ENCODE results near the gene SERTAD3.
"Not testable (repeated sequence)": the region's sequence is repeated elsewhere in the genome, so short reads cannot be mapped to it uniquely, and the experiment has no call there.

Gene SERTAD3

DNA sequence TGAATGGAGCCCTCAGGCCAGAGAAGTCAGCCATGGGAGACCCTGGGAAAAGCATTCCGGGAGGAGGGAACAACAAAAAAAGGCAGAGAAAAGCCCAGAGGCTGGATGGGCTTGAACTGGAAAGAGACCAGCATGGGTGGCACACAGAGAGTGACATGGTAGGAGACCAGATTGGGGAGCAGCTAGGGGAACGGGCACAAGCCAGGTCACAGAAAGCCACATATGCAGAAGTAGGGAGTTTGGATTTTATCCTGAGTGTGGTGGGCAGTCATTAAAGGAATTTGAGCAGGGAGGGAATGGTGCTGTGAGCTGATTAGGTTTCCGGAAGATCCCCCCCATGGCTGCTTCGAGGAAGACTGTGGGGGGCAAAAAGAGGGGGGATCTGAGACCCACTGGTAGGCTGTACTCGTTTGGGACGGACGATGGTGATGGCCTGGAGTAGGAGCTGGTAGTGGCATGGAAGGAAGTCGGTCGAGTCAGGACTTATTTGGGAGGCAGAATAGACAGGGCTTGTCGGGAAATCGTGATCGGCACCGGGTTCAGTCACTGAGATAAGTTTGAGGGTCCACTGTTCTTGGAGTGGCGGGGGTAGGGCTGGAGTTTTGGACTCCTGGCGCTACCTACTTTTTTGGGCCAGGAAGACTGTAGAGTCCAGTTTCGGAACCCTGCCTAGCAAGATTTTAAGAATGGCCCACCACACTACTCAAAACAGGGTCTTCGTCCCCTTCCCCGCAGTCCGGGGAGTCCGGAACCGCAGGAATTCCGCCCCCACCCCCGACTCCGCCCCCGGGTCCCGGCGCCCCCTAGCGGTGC, 19.3 kb downstream of the SERTAD3 start:
- peak in 3 of 4 experiments; percentile 32 to 49 (median 48) for DNase-seq

DNA sequence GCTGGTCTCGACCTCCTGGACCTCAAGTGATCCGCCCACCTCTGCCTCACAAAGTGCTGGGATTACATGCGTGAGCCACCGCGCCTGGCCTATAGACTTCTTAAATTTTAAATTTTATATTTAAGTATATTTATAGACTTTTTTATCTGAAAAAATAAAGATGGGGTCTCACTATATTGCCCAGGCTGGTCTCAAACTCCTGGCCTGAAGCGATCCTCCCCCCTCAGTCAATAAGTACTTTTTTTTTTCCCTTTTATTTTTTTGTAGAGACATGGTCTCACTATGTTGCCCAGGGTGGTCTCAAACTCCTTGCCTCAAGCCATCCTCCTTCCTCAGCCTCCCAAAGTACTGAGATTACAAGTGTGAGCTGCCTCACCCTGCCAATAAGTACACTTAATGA, 20.2 kb downstream of the SERTAD3 start:
- DNase-seq, result no peak

DNA sequence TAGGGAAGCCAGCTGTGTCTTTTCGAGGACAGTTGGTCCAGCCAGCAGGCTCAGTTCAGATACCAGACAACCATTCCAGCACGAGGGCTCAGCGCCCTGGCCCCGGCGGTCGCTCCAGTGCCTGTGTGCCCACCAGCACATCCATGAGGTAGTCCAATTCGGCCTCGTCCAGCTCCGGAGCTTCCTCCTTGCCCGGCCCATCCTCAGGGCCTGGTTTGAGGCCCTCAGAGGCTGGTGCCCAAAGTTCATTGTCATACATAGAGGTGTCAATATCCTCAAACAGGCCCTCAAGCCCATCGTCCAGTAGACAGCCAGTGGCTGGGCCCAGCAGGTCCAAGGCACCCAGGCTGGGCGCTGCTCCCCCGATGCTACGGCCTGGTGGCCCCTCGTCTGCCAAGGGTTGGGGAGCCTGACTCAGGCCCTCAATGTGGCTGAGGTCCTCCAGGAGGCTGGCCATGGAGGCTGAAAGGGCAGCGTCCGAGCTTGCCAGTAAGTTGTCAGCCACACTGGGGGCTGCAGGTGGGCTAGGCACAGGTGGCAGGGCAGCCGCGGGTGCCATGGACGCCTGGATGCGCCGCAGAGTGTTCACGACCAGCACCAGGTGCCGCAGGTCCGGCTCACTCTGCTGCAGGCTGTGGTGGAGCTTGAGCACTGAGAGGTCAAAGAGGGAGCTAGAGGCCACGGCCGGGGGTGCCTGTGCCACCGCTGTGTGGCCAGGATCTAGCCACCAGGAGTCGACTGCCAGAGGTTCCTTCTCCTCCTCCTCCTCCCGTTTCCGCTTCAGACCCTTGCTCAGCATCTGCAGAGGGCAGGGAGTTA, 21.2 kb downstream of the SERTAD3 start:
- no peak for DNase-seq

DNA sequence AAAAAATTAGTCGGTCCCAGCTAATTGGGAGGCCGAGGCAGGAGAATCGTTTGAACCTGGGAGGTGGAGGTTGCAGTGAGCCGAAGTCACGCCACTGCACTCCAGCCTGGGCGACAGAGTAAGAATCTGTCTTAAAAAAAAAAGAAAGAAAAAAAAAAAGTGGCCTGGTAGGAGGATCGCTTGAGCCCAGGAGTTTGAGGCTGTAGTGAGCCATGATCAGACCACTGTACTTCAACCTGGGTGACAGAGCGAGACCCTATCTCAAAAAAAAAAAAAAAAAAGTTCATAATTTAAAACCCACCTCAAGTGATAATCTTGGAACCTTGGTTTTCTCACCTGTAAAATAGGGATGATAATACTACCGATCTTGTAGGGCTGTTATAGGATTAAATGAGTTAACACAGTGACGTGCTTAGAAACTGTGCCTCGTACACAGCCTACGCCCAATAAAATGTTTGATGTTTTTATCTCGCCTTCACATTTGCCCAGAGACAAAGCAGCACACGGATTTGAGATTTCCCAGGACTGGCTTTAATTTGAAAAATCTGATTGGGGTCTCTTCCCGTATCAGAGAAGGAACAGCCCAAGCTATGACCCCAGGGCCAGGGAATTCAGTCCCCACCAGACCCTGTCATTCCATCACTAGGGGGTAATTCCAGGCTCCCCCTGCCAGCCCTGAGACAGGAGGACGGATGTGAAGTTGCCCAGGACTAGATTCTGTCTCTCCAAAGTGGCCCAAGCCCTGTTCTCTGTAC, 22.0 kb downstream of the SERTAD3 start:
- DNase-seq, result no peak

DNA sequence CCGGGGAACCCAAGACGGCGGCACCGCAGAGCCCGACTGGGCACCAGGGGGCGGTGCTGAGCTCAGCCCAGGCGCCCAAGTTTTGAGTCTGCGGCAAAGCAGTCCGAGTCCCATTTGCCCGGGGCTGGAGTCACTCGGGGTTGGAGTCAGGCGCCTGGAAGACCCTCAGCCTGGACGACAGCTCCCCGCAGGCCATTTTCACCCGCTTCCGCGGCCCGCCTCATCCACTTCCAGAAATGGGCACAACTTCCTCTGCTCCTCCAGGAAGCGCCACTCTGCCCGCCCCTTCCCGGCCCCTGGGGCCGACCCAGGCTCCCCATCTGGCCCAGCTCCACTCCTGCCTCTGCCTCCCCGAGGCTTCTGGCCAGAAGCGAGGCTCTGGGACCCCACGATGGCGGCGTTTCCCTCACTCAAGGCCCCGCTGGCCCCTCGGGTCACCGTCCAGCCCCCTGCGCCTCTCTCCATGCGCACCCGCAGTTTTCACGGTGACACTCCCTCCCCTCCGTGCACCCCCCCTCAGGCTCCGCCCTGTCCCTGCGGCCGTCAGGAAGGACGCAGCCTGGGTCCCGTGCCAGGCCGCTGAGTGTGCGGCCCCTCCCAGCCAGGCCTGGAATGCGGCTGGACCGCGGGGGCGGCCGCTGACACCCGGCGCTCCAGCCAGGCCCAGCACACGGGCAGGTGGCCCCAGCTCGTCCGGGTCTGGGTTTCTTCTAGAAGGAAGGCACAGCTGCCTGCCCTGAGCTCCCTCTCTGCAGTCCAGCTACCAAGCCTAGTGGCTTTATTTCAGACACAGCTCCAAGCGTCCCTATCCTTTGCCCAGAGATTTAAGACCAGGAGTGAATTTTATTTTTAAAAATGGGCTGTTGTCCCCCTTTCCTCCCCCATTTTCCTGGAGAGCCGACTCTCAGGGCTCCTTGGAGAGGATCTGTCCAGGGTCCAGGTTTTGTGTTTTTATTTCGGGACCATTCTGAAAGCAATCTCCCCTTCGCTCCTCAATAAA, 23.1 kb downstream of the SERTAD3 start:
- DNase-seq, result peak; percentile 92 to 96 (median 94)

DNA sequence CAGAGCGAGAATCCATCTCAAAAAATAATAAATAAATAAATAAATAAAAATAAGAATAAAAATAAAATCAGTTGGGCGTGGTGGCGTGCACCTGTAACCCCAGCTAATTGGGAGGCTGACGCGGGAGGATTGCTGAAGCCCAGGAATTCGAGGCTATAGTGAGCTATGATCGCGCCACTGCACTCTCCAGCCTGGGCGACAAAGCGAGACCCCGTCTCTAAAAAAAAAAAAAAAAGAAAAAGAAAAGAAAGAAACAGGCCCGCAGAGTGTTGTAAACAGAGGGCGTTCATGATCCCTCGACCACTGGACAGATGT, 23.7 kb downstream of the SERTAD3 start:
- DNase-seq, result no peak

DNA sequence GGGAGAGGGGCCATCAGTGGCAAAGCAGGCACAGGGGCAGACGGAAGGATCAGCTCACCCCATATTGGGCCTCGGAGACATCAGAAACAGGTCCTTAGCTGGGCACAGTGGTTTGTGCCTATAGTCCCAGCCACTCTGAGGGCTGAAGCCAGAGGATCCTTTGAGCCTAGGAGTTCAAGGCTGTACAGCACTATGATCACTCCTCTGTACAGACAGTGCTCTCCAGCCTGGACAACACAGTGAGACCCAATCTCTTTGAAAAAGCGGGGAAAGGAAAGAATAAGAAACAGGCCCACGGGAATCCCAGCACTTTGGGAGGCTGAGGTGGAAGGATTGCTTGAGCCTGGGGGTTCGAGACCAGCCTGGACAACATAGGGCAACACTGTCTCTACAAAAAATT, 24.4 kb downstream of the SERTAD3 start:
- no peak for DNase-seq

DNA sequence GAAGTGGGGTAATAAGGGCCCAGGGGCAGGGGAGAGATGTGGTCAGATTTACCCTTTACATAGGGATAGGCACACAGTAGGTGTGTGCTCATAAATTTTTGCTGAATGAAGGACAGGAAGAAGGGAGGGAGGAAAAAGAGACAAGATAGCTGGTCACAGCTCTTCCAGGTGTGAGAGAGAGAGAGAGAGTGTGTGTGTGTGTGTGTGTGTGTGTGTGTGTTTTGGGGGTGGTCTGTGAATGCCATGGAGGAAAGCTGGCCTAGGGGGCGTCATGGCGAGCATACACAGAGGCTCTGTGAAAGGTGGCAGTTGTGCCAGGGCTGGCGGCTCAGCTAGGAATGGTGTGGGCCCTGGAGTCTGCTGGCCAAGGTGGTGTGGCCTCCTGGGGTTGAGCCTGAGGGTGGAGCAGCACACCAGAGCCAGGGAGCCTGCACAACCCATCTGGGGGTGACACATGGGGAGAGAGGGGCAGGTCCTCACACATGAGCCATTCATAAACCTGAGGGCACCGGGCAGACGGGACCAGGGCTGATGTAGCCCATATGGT, 25.0 kb downstream of the SERTAD3 start:
- no peak for DNase-seq

DNA sequence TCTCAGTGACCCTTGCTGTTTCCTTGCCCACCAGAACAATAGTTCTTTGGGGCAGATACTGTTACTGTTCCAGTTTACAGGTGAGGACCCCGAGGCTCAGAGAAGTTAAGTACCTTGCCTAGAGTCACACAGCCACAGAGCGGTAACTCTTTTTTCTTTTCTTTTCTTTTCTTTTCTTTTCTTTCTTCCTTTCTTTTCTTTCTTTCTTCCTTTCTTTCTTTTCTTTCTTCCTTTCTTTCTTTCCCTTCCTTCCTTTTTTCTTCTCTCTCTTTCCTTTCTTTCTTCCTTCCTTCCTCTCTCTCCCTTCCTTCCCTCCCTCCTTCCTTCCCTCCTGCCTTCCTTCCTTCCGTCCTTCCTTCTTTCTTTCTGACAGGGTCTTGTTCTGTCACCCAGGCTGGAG, 26.1 kb downstream of the SERTAD3 start:
- DNase-seq, result no peak

DNA sequence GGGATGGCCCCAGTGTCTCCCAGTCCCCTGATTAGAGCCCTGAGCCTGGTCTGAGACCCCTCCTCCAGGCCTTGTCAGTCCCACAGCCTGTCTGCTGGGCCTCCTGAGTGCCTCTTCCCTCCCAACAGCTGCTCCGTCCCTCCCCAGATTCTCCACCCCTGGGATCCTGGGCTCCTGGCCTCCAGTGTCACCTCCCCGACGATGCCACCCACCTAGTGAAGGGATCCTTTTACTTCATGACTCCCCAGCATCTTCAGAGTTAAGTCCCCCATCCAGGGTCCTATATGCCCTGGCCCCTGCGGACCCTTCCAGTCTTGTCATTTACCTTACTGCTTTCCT, 26.5 kb downstream of the SERTAD3 start:
- DNase-seq, result no peak

DNA sequence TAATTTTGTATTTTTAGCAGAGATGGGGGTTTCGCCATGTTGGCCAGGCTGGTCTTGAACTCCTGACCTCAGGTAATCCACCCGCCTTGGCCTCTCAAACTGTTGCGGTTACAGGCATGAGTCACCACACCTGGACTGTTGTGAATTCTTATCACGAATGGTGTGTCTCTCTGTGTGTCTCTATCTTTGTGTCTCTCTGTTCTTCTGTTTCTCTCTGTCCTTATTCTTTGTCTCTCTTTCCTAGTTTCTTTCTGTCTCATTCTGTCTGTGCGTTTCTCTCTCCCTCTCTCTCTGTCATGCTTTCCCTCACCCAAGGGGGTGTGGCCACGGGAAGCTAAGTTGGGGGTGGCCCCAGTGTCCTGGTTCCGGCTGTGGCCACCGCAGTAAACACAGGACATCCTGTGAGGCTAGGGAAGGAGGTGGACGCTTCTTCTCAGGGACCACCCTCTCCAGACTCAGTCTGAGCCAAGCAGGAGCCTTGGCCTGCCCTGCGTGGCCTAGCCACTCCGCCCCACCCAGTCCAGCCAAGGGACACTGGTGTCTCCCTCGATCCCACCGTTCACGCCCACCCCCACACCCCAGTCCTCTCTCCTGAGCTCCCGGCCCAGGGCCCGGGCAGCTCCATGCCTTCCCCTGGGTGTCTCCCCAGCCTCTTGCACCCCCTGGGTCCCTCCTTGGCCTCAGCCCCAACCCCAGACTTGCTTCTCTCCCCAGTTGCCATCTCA, 27.1 kb downstream of the SERTAD3 start:
- DNase-seq, result peak; percentile 40 to 69 (median 62)

DNA sequence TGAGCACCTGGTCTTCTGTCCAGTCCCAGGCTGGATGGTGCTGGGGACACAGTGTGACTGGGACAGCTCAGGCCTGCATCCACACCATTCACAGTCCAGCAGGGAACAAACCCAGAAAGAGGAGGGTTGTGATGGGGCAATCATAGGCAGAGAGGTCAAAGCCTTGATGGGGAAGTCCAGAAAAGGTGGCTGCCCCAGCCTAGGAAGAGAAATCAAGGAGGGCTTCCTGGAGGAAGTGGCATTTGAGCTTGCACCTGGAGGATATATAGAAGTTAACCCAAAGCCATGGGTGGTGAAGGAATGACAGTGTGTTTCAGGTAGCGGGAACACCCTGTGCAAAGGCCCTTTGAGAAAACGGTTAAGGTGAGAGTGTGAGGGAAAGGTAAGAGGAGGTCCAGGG, 28.4 kb downstream of the SERTAD3 start:
- peak in 2 of 4 experiments; percentile 25 to 30 for DNase-seq

DNA sequence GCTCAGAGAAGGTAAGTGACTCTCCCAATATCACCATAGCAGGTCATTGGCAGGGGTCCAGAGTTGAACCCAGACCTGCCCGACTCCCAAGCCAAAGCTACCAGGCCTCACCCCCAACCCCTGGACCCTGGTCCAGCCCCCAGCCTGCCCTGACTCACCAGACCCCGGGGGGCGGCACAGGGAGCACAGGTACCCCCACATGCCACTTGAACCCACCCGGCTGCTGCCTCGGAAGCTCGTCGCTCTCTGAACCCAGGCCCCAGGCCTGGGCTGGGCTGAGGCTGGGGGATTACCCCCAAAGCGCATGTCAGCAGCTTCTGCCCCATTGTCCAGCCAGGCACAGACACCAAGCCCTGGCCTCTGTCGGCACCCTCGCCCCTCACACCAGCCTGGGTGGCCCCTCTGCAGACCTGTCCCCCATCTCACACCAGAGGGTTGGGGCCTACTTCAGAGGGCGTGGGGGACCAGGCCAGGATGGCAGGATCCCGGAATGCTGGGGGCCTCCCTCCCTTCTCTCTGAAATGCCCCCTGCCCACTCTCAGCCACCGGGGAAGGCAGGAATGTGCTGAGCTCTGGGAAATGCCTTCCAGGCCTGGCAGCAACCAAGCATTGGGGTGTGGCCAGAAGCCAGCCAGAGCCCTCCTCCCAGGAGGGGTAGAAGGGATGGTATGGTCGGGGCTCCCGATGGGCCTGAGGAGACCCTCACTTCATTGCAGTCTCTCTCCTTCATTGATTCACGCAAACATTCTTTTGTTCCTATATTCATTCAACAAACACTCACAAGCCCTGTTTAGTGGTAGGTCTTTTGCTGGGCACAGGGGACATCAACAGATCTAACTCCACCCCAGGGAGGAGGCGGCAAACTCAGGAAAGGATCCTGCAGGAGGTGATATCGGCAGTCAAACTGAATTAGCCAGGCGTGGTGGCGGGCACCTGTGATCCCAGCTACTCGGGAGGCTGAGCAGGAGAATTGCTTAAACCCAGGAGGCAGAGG, 29.3 kb downstream of the SERTAD3 start:
- DNase-seq, result no peak

DNA sequence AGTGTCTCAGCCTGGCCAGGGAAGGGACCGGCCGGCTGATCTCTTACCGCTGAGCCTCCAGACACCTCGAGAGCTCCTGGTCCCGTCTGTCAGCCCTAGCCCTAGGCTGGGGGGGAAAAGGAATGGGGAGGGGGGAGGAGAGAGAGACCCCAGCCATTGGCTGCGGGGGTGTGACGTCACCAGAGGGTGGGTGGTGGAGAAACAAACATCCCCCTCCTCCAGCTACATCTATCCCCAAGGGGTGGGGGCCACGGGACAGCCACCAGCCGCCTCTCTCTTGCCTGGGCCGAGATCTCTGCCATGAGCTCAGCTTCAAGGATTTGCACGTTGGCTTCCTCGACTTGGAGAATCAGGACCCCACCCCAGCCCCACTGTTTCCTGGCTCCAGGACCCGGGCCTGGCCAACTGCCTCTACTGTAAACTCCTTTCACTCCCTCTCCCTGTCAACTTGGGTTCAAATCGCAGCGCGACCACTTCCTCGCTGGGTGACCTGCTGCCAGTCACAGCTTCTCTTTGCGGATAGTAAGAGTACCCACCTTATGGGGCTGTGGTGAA, 30.8 kb downstream of the SERTAD3 start, which contains the start of gene PRX:
Gene PRX (minus strand): TSS at position 88 of the 555 bp plus-strand sequence. CDS start 5,446 bp downstream, outside the sequence.
- no peak for DNase-seq

DNA sequence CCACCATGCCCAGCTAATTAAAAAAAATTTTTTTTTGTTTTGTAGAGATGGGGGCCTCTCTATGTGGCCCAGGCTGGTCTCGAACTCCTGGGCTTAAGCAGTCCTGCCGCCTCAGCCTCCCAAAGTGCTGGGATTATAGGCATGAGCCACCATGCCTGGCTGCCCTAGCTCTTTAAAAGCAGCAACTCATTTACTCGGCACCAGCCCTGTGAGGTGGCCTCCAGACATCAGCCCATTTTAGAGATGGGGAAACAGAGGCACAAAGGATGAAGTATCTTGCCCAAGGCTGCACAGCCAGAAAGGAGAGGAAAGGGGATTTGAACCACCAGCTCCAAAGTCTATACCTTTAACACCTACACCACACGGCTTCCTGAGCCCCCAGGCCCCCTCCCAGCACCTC, 31.3 kb downstream of the SERTAD3 start:
- no peak for DNase-seq

DNA sequence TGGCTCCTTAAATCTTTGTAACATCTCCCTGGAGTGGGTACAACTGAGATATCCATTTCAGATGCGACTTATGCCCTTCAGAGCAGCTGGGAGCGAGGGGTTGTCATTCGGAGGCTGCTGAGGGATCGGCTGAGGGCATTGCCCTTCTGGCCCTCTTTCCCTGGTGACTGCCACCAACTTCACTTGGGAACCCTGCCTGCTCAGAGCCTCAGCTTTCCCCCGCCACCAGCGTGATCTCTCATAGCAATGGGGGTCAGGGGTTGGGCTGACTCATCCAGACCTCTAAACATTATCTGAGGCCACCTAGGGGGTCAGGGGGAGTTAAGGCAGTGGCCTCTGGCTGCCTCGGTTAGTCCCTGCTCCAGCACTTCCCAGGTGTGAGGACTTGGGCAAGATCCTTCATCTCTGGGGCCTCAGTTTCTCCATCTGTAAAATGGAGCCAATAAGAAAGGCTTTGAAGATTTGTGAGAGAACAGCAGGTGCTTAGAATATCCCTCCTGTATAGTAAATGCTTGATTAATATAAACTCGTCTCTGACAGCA, 32.1 kb downstream of the SERTAD3 start:
- no peak for DNase-seq

DNA sequence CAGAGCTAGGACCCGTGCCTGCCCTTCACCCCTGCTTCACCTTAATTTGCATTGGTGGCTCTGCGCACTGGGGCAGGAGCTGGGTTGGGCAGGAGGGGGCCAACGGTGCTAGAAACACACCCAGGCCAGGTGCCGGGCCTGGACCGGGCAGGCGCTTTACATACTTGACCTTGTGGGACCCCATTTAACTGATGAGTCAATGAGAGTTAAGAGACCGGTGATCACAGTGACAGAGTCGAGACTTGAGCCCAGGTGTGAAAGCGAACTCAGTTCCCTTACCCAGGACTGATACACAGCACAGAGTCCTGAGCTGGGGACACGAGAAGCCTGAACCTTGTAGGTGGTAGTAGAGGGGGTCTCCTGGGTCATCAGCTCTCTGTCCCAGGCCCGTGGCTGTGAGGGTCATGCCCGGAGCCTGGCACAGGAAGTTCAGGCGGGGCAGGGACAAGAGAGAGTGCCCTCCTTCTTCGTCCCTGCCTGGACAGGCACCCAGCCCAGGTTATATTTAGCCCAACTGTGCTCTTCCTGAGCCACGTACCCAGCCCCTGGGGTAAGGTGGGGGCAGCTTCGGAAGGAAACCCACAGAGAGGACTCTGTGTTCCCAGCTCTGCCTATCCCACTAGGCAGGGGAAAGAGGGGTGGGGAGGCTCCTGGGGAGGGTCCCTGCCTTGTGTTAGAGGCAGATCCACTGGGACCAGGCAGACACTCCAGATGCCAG, 32.9 kb downstream of the SERTAD3 start:
- no peak for DNase-seq

DNA sequence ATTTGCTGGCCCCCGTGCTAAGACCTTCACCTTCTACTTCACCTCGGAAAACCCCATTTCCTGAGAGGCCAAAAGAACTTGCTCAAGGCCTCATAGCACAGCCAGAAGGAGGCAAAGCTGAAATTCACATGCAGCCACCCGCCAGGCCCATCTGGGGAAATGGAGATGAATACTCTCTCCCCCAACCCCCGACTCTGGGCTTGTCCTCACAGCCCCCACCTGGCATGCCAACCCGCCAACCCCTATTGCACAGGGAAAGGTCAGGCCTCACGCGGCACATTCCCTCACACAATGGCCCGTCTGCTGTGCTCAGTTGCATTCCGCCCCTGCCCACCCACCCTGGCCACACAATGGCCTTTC, 34.1 kb downstream of the SERTAD3 start:
- DNase-seq, result no peak

DNA sequence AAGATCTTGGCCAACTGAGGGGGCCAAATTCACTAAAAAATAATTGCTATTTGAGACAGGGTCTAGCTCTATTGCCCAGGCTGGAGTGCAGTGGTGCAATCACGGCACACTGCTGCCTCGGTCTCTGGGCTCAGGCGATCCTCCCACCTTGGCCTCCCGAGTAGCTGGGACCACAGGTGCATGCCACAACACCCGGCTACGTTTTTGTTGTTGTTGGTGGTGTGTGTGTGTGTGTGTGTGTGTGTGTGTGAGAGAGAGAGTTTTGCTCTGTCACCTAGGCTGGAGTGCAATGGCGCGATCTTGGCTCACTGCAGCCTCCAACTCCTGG, 35.6 kb downstream of the SERTAD3 start:
- DNase-seq, result not testable (repeated sequence)
